ENCODE measurements around the gene METTL16.
"Not testable (repeated sequence)": the region's sequence is repeated elsewhere in the genome, so short reads cannot be mapped to it uniquely, and the experiment has no call there.

Gene METTL16

GRCh38 chr17:2449486-2449885, 62.2 kb downstream of the METTL16 start:
- no peak for DNase-seq

- not testable (repeated sequence) for DNase-seq
These were observed 64.2 kb downstream of the METTL16 start for GRCh38 chr17:2447479-2447878.

DNA sequence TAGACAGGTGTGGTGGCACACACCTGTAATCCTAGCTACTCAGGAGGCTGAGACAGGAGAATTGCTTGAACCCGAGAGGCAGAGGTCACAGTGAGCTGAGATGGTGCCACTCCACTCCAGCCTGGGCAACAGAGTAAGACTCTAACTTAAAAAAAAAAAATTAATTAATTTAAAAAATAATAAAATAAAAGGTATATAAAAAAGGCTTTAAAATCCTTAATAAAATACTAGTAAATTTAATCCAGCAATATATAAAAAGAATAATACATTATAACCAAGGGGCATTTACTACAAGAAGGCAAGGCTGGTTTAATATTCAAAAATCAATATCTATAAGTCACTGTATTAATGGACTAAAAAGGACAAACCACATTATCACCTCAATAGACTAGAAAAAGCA, 66.0 kb downstream of the METTL16 start:
- DNase-seq, result no peak

GRCh38 chr17:2444382-2444781, 67.3 kb downstream of the METTL16 start:
- no peak for DNase-seq

DNA sequence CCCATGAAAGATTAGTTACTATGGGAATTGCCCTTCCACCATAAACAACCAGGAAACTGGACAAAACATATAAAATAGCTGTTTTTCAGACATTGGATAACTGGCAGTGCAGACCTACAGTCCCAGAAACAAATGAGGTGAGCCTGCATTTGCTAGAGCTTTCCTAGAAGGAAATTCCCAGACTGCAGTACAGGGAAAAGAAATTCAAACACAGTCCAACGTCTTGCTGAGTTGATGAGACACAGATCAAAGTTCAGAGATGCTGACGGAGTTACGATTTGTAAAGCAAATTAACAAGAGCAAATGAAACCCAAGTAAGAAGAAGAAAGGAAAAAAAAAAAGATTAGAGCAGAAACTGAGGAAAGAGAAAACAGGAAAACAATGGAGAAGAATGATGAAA, 69.5 kb downstream of the METTL16 start:
- DNase-seq, result no peak

GRCh38 chr17:2440930-2441329, 70.8 kb downstream of the METTL16 start:
- DNase-seq, result no peak

DNA sequence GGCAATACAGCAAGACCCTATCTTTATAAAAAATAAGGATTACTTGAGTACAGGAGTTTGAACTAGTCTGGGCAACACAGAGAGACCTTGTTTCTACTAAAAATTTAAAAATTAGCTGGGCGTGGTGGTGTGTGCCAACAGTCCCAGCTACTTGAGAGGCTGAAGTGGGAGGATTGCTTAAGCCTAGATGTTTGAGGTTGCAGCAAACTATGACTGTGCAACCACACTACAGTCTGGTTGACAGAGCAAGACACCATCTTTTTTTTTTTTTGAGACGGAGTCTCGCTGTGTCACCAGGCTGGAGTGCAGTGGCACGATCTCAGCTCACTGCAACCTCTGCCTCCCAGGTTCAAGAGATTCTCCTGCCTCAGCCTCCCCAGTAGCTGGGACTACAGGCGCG, 71.7 kb downstream of the METTL16 start:
- not testable (repeated sequence) for DNase-seq

DNA sequence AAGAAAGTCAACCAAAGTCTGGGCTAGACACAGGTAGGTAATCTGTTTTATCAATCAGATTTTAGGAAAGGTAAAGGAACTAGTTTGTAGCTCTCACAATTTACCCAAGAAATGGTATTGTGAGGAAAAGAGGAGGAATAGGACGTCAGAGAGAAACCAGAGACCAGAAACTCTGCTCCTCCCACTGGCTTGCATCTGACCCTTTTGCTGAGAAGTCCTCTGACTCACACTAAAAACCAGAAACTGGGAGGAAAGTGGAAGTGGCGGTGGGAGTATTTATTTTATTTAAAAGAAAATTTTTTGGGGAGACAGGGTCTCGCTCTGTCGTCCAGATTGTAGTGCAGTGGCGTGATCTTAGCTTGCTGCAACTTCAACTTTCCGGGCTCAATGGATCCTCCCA, 72.9 kb downstream of the METTL16 start:
- DNase-seq, result no peak

DNA sequence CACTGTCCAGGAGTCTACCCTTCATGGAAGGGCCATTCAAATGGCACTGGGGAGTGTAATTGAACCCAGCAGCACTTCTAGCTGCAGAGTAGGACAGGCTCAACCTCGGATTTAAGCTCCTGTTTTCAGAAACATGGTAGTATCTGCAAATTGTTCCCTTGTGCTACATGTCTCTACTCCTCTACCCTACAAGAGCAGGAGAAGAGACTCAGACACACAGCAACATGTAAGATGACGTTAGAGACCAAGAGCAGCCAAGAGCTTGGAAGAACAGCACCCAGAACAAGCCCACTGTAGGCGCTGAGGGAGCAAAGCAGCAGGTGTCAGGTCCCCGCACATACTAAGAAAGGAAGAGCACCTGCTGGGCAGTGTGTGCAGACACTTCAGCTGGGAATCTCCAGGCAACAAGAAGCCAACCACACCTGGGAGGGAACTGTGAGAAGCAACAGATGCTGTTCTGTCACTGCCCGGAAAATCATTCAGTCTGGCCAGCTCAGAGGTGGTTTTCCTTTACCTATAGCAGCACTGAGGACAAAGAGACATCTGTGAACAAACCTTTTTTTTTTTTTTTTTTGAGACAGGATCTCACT, 75.3 kb downstream of the METTL16 start:
- no peak for DNase-seq

DNA sequence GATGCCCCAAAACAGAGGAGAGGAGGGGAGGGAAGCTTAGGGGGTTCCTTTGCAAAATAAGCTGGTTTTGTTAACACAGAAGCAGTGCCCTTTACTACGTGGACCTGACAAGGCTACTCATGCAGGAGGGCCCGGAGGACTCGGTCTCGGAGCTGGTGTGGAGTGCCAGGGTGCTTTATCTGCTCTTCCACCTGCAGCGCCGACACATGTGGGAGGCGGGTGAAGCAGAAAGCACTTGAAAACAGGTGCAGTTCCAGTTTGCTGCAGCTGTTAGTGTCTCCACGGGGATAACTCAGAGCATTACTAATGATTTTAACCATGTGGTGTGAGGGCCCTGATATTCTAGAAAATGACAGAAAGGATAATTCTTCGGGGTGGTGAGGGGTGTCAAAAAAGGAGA, 75.8 kb downstream of the METTL16 start:
- DNase-seq, result no peak

GRCh38 chr17:2435181-2435741, 76.4 kb downstream of the METTL16 start:
- no peak for DNase-seq

GRCh38 chr17:2433696-2434095, 78.0 kb downstream of the METTL16 start:
- no peak for DNase-seq

DNA sequence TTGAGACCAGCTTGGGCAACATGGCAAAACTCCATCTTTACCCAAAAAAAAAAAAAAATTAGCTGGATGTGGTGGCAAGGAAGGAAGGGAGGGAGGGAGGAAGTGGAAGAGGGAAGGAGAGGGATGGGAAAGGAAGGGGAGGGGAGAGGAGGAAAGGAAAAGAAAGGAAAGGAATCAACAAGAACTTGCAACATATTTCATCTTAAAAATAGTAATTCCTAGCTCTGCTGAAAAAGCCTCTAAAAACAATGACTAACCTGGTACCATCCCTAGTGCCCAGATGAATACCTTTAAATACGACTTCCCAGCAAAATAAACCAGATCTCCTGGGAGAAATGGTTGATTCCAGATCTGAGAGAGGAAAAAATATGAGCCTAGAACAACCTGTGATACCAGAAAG, 83.8 kb downstream of the METTL16 start:
- DNase-seq, result no peak

GRCh38 chr17:2427215-2427614, 84.5 kb downstream of the METTL16 start:
- no peak for DNase-seq

DNA sequence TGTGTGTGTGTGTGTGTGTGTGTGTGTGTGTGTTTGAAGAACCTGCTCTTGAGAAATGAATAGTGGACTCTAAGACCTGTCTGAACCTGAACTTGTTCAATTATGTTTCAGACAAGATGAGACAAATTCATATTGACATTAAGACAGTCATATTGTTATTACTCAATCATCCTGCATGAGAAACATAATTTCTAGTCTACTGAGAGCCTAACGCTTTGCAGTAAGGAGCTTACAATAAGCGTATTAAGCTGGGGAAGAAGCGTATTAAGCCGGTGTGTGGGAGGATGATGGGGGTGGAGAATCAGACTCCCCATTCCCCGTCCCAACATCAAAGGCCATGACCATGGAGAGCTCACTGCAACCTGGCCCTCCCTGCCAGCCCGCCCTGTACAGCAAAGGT, 88.4 kb downstream of the METTL16 start:
- DNase-seq, result no peak

GRCh38 chr17:2421315-2422147, 90.2 kb downstream of the METTL16 start:
- no peak for DNase-seq

DNA sequence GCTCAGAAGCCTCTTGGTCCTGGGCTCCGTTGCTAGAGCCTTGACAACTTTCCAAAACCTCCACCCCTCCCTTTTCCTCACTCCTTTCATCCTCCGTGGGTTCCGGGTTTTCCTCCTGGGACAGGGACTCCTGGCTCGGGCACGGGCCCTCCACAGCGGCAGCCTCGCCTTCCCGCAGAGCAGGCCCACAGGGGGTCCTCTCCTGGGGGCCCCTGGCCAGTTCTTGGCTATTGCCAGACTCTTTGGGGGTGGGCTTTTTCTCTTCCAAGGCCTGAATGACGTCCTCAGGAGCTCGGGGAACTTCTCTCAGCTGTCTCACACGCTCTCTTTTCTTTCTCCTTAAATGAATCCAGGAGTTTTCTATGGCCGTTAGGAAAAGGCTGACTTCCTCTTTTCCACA, 91.5 kb downstream of the METTL16 start:
- no peak for DNase-seq

DNA sequence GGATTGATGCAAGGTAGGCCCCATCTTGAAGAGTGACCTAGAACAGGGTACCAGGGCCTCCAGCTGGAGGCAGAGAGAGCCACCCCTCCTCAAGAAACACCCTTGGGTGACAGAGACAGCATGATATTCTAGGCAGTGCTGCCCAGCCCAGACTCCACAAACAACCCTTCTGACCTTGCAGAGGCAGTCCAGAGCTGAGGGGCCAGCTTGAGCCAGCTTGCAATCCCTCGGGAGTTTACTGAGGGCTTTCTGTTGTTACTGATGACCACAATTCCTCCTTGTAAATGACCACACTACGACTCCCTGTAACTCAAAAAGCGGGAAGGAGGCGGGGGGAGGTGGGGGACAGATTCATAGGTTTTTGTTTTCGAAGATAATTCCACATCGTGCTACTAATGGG, 92.2 kb downstream of the METTL16 start:
- no peak for DNase-seq

DNA sequence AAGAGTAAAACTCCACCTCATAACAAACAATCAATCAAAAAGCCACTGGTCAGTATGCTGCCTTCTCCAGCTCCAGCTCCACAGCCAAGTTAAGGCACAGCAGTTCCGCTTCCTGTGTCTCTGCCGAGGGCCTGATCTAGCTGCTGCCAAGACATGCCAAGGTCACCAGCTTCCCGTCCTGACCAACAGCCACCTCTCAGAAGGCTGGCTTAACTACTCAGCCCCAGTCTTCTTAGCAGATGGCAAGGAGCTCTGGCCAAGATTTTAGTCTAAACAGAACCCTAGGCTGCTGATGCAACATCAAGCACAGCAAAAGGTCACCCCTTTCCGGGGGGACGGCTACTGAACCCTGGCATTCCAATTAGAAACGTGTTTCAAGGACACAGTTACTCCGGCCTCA, 93.1 kb downstream of the METTL16 start:
- no peak for DNase-seq

DNA sequence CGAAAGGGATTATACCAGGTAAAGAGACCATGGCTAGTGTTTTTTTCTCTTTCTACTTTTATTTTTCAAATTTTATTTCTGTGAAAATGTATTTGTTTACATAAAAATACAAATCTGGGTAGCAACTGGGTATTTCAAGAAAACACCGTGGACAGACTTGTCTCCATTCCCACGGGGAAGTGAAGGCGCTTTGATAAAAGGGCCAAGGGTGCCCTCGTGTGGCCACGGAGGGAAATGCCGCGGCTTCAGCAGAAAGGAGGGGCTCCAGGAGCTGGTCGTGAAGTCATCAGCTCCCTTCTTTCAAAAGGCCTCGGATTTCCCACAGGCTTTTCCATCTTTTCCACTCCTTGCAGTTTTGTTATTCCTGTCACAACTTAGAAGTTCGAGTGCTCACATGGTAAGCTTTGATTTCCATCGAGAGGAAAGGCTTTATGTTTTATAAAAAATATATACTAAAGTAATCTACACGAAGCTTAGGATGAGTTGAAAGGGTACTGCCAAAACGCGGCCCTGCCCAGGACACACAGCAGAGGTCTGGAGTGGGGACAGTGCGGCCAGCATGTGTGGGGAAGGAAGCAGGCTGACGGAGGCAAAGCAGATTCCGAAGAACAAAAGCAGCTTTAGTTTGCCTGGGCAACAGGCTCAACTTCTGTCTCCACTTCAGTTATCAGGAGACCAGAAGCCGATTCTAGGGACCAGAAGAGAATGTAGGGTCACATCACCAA, 95.5 kb downstream of the METTL16 start:
- peak; percentile 31 for DNase-seq

GRCh38 chr17:2415081-2415480, 96.6 kb downstream of the METTL16 start:
- no peak for DNase-seq

- no peak for DNase-seq
These were observed 97.1 kb downstream of the METTL16 start for GRCh38 chr17:2414446-2415064.

- no peak for DNase-seq
These were observed 99.1 kb downstream of the METTL16 start for GRCh38 chr17:2412561-2413021.
